KBM-7 (cell line): ENCODE data around the gene NRF1.
A peak's percentile ranks its signal among the peaks of the same experiment; 100 is the strongest.

ENCODE experiments used
- DNase-seq: peaks from one replicate; pipeline ENCODE4 v3.0.0-alpha.2; 2015
- in situ Hi-C: fragments of 300-500 bp; cut with MboI; formaldehyde crosslinking; loops from 2 replicates; pipeline ENCODE4 v1.14.3; 2020; ENCODE audit warnings: low sequenced_read_pairs, low pct_unique_long_range_greater_than_20kb, mixed read lengths

The NRF1 gene

GRCh38 chr7:129750501-129750900 lies 139.0 kb downstream of the NRF1 start:
- in situ Hi-C loops: no loop called here

GRCh38 chr7:129751916-129752315 lies 140.4 kb downstream of the NRF1 start:
- DNase-seq: no peak
- in situ Hi-C loops: no loop called here

More at GRCh38 chr7:129750501-129750900, 139.0 kb downstream of the NRF1 start:
- DNase-seq: no peak

GRCh38 chr7:129752760-129753159 lies 141.2 kb downstream of the NRF1 start:
- no peak for DNase-seq
- in situ Hi-C loops: no loop called here

GRCh38 chr7:129754406-129754805 lies 142.9 kb downstream of the NRF1 start:
- DNase-seq: no peak
- in situ Hi-C loops: no loop called here

DNA sequence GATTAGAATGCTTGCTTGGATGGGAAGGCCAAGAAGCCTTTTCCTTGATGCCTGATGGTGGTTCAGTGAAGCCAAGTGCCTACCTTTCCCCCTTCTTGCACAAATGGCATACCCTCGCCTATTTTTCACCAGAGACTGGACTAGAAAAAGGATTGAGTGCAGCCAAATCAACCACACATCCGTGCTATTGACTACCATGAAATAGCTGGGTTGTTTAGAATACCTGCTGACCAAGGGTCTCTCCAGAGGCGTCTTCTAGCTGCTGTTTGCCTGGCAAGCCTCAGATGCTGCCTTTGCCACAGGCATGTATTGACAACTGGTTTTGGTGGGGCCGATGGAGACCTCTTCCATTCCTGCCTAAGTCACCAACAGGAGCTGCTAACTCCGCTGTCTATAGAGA lies 146.5 kb downstream of the NRF1 start:
- in situ Hi-C loops: no loop called here

GRCh38 chr7:129762387-129762969 lies 151.0 kb downstream of the NRF1 start:
- DNase-seq: no peak
- in situ Hi-C loops: no loop called here

More for the DNA sequence above, 146.5 kb downstream of the NRF1 start:
- DNase-seq: no peak

GRCh38 chr7:129764247-129765084 lies 152.9 kb downstream of the NRF1 start:
- no peak for DNase-seq
- in situ Hi-C loops: no loop called here

- no peak for DNase-seq
- in situ Hi-C loops: no loop called here
Measured at GRCh38 chr7:129765352-129765751, 153.8 kb downstream of the NRF1 start.

DNA sequence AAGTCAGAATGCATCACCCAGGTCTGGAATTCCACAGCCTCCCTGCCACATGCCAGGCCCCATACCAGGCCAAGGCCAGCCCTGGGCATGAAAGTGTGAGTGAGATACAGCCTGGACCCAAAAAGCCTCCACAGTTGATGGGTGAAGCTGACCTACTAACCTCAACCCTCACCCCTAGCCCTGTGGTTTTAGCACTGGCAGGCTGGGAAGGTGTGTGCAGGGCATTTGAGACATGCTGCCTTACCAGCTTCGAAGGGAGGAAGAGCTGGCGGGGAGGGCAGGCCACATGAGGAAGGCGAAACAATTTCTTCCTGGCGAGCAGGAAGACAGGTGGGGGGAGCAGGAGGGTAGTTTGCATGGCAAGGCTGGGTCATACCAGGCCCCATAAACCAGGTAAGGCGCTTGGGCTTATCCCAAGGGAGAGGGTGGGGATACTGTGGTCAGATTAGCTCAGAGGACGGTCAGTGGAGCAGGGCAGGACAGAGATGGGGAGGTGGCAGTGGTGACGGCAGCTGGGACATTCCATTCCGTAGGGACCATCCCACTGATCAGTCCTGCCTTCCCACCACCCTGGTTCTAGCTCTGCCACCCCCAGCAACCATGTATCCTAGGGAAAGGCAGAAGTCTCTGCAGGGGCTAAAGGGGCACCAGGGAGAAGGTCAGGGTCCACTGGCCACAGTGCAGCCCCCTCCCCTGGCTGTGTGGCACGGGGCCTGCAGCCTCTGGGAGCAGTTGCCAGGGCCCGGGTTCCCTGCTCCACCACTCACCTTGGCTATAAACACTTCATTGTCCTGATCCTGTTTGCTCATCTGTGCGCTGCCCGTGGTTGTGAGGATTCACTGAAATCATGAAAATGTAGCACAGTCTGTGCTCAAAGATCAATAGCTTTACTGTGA lies 155.8 kb downstream of the NRF1 start:
- no peak for DNase-seq
- in situ Hi-C loops: no loop called here

- no peak for DNase-seq
- in situ Hi-C loops: no loop called here
Measured at GRCh38 chr7:129768614-129769399, 157.3 kb downstream of the NRF1 start.

GRCh38 chr7:129769400-129769774 lies 157.9 kb downstream of the NRF1 start:
- no peak for DNase-seq
- in situ Hi-C loops: no loop called here

DNA sequence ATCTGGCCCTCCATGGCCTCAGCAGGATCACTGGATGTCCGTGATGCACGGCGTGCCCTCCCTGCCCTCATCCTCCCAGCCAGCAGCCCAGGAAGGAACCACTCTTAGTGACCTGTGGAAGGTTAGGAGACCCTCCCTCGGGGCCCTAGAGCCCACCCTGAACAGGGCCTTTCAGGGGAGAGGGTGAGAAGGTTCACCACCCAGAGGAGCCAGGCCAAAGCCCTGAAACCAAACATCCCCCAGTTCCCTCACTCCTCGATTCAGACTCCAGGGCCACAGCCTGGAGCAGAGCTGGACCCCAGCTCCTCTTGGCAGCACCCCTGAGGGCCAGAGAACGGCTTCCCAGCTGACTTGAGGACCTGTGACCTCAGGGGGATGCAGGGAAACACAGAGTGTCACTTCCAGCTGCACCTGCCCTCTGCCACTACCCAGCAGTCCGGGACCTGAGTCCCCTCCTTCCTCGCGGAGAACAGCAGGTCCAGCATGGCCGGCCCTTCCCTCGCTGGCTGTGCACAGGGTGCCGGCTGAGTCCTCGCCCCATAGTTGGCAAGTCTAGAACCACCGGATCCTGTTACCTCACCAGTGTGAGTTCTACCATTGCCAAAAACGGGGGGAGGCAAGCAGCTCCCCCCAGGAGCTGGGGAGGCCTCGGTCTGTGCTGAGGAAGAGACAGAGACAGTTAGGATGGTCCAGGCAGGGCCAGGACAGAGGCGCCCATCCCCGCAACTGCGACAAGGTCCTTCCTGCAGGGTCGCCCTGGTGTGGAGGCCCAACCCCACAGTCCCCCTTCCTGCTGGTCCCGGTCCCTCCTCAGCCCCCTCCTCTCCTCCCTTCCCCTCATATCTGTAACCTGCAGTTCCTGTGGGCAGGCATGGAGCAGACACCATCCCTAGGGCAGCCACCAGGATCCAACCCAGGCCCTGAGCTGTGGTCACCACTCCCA lies 158.6 kb downstream of the NRF1 start:
- in situ Hi-C loops: no loop called here
- DNase-seq: no peak

DNA sequence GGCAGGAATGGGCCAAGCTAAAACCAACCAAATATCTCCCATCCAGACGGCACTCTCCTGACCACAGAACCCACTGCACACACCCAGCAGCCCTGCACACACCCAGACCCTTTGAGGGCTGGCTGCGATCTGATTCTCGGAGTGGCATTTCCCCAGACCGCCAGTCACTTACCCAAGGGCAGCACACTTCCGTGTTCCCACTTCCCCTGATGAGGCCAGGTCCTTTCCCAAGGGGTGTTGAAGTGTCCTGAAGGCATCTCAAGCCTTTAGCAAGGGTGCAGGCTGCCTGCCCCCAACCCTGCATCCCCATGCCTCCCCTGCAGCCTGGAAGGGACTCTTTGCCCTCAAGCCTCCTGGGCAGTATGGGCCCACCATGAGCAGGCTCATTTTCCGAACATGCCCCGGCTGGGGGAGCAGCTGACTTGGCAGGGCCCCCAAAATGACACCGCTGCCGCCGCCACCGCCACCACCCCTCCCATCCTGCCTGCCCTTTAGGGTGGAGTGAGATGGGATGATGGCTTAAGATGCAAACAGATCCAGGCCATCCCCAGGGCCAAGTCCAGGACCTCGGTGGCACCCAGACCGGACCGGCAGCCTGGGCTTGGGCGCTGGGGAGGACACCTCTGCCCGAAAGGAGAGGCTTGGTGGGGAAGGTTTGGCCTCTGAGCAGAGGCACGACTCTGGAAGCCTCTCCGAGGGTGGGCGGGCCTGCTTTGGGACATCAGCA lies 159.8 kb downstream of the NRF1 start:
- DNase-seq: peak; percentile 13
- in situ Hi-C loops: no loop called here

GRCh38 chr7:129771928-129772479 lies 160.5 kb downstream of the NRF1 start:
- no peak for DNase-seq
- in situ Hi-C loops: no loop called here

- in situ Hi-C loops: no loop called here
- DNase-seq: no peak
Measured at GRCh38 chr7:129772646-129773280, 161.2 kb downstream of the NRF1 start.

DNA sequence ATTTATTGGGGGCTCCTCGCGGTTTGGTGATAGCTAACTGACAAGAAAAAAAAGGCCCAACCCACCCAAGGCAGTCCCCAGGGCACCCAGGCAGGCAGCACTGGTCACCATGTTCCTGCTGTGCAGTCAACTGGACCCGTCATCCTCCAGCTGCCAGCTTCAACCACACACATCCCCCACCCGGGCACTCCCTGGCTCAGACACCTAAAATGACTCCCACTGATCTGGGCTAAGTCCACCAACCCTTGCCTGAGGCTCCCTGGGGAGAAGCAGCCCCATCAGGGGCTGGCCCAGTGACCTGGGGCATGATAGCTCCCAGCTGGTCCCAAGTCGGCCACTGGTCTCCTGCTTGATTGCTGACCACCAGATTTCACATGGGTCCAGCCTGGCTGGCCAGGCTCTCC lies 161.8 kb downstream of the NRF1 start:
- in situ Hi-C loops: no loop called here
- no peak for DNase-seq

DNA sequence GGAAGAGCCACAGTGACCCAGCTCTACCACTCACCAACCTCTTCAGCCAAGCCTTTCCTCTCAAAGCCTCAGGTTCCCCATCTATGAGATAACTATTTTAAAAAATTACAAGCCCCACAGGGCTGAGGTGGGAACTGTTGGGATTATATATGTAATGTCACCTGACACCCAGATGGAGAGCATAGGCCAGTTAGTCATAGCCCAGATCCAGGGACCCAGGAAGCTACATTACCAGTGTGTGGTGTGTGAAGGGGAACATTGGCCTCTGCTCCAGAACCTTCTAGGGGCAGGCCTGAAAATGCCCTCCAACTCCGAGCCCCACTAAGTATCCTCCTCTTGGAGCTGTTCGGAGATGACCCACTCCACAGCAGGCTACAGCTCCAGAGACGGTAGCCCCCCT lies 162.4 kb downstream of the NRF1 start:
- in situ Hi-C loops: no loop called here
- DNase-seq: no peak
